GM12878 (cell line): ENCODE results near the gene MEIS2.

Experiments
- MAX ChIP-seq: IDR thresholded peaks from 2 replicates; pipeline ENCODE4 v1.6.1; 2012; ENCODE audit warnings: low read depth, low read length, improper control_type of control experiment
- RAD21 ChIP-seq: IDR thresholded peaks from 2 replicates; pipeline ENCODE4 v1.6.1; 2011; ENCODE audit warnings: mild to moderate bottlenecking, low read depth, low read length, moderate library complexity; ENCODE audit not compliant: insufficient read depth

GRCh38 chr15:37071134-37071533 lies 29.2 kb downstream of the MEIS2 start:
- TF ChIP-seq MAX (no peak), RAD21 (no peak)
